IMR-90 (cell line): Measurements from ENCODE around the gene CLEC17A. TPM values are rescaled to one million over a fixed set of nuclear protein-coding genes. Genes with fewer than 3 reads are reported as not detected.

ENCODE experiments used
- ATAC-seq: fragments of 200-7000 bp; cut with Tn5 transposase; 2 replicates; pipeline ENCODE4 v1.9.1; 2020; ENCODE audit warnings: low read depth, mild to moderate bottlenecking, moderate library complexity
- BruUV-seq: library from RNA; stranded (reverse); fragments of 400-500 nt; replicated peaks from 2 replicates; lab custom pipeline; 2021; lab: Mats Ljungman, UMichigan
- CTCF ChIA-PET: fragments of 300-600 bp; formaldehyde crosslinking; extraction: SDS; loops from one replicate; lab custom pipeline; 2021; ENCODE audit warnings: antibody characterized with exemption; lab: Yijun Ruan, JAX
- POLR2A ChIA-PET: fragments of 300-600 bp; sonication (Branson Sonifier 250); formaldehyde crosslinking; loops from one replicate; lab custom pipeline; 2022; ENCODE audit warnings: antibody characterized with exemption; ENCODE audit not compliant: unreplicated experiment; lab: Charles Lee
- DNase-seq: peaks from one replicate; pipeline ENCODE4 v3.0.0; 2013
- H2AFZ ChIP-seq: replicated peaks from 2 replicates; pipeline ENCODE3; 2013; ENCODE audit warnings: low read length, mild to moderate bottlenecking; ENCODE audit not compliant: poor library complexity
- H2AK5ac ChIP-seq: 2 replicates; pipeline ENCODE4 v1.6.1; 2013; ENCODE audit warnings: low read depth, low read length, inconsistent platforms
- H2AK9ac ChIP-seq: replicated peaks from 2 replicates; pipeline ENCODE3; 2013; ENCODE audit warnings: mild to moderate bottlenecking, low read depth, low read length, moderate library complexity; ENCODE audit not compliant: poor library complexity
- H2BK120ac ChIP-seq: 2 replicates; pipeline ENCODE4 v1.6.1; 2013; ENCODE audit warnings: low read depth, low read length, inconsistent platforms
- H2BK15ac ChIP-seq: 3 replicates; pipeline ENCODE4 v1.6.1; 2013; ENCODE audit warnings: low read depth, low read length, inconsistent platforms
- H2BK20ac ChIP-seq: 2 replicates; pipeline ENCODE4 v1.6.1; 2013; ENCODE audit warnings: low read depth, mild to moderate bottlenecking, inconsistent platforms, low read length, moderate library complexity
- H2BK5ac ChIP-seq: 2 replicates; pipeline ENCODE4 v1.6.1; 2013; ENCODE audit warnings: mild to moderate bottlenecking, low read depth, low read length, inconsistent platforms; ENCODE audit not compliant: poor library complexity, severe bottlenecking
- H3K14ac ChIP-seq: replicated peaks from 2 replicates; pipeline ENCODE4 v1.6.1; 2013; ENCODE audit warnings: low read depth, low read length, inconsistent platforms
- H3K18ac ChIP-seq: 2 replicates; pipeline ENCODE4 v1.6.1; 2013; ENCODE audit warnings: low read depth, low read length, control low read depth
- H3K23ac ChIP-seq: 2 replicates; pipeline ENCODE4 v1.6.1; 2013; ENCODE audit warnings: low read depth, low read length, inconsistent platforms
- H3K27ac ChIP-seq: 2 replicates; pipeline ENCODE4 v1.5.1; 2013; ENCODE audit warnings: mild to moderate bottlenecking, control low read depth, low read length; ENCODE audit not compliant: insufficient read depth
- H3K27me3 ChIP-seq: 2 replicates; pipeline ENCODE4 v1.6.1; 2013; ENCODE audit warnings: low read length; ENCODE audit not compliant: control insufficient read depth, insufficient read depth
- H3K36me3 ChIP-seq: 2 replicates; pipeline ENCODE4 v1.6.1; 2013; ENCODE audit warnings: low read length, mixed read lengths; ENCODE audit not compliant: control insufficient read depth, insufficient read depth
- H3K4ac ChIP-seq: 2 replicates; pipeline ENCODE4 v1.6.1; 2013; ENCODE audit warnings: low read depth, low read length, inconsistent platforms
- H3K4me1 ChIP-seq: 2 replicates; pipeline ENCODE4 v1.6.1; 2013; ENCODE audit warnings: low read length, mixed read lengths; ENCODE audit not compliant: control insufficient read depth, insufficient read depth
- H3K4me2 ChIP-seq: 2 replicates; pipeline ENCODE4 v1.6.1; 2013; ENCODE audit warnings: low read depth, mild to moderate bottlenecking, control low read depth, low read length, moderate library complexity
- H3K4me3 ChIP-seq: 2 replicates; pipeline ENCODE4 v1.5.1; 2013; ENCODE audit warnings: low read depth, mild to moderate bottlenecking, control low read depth, low read length, moderate library complexity; ENCODE audit not compliant: insufficient read depth
- H3K56ac ChIP-seq: 2 replicates; pipeline ENCODE4 v1.6.1; 2013; ENCODE audit warnings: low read length, inconsistent platforms; ENCODE audit not compliant: insufficient read depth; ENCODE audit errors: extremely low read depth
- H3K79me1 ChIP-seq, 2 experiments: 2 replicates each; pipeline ENCODE4 v1.6.1; 2013; ENCODE audit warnings: low read length in 2 of 2, inconsistent platforms in 1 of 2, low read depth in 1 of 2
- H3K9ac ChIP-seq: 2 replicates; pipeline ENCODE4 v1.6.1; 2013; ENCODE audit warnings: low read depth, low read length, control low read depth
- H3K9me1 ChIP-seq: 2 replicates; pipeline ENCODE4 v1.6.1; 2013; ENCODE audit warnings: low read length, inconsistent platforms; ENCODE audit not compliant: insufficient read depth
- H3K9me3 ChIP-seq: 2 replicates; pipeline ENCODE4 v1.6.1; 2013; ENCODE audit warnings: low read length; ENCODE audit not compliant: control insufficient read depth, insufficient read depth
- H4K20me1 ChIP-seq: 2 replicates; pipeline ENCODE4 v1.6.1; 2013; ENCODE audit warnings: low read length, inconsistent platforms; ENCODE audit not compliant: insufficient read depth
- H4K5ac ChIP-seq: 2 replicates; pipeline ENCODE4 v1.6.1; 2013; ENCODE audit warnings: mild to moderate bottlenecking, low read depth, low read length, control low read depth
- H4K8ac ChIP-seq, 2 experiments: 2 replicates each; pipeline ENCODE4 v1.6.1; 2013; ENCODE audit warnings: low read depth in 2 of 2, low read length in 2 of 2, control low read depth in 1 of 2, inconsistent platforms in 1 of 2
- H4K91ac ChIP-seq: 2 replicates; pipeline ENCODE4 v1.6.1; 2013; ENCODE audit warnings: low read depth, low read length, inconsistent platforms; ENCODE audit not compliant: insufficient read depth
- BHLHE40 ChIP-seq: fragments of 150-350 bp; IDR thresholded peaks from 2 replicates; pipeline ENCODE4 v1.6.1; 2016; ENCODE audit warnings: mild to moderate bottlenecking, low read depth, low read length
- CHD1 ChIP-seq: IDR thresholded peaks from 2 replicates; pipeline ENCODE4 v1.6.1; 2012; ENCODE audit warnings: low read depth, low read length, improper control_type of control experiment
- FOS ChIP-seq: fragments of 150-350 bp; IDR thresholded peaks from 2 replicates; pipeline ENCODE4 v1.6.1; 2016; ENCODE audit warnings: low read depth, low read length
- RFX5 ChIP-seq: IDR thresholded peaks from 2 replicates; pipeline ENCODE4 v1.8.0; 2012; ENCODE audit warnings: low read depth, mild to moderate bottlenecking, low read length, moderate library complexity
- WGBS, 2 experiments: methylation state at CpG; one replicate each; pipeline versions ENCODE4 v1.1.5 to v1.1.7; 2013; ENCODE audit warnings: missing lambda C conversion rate in 2 of 2; ENCODE audit not compliant: insufficient read length in 1 of 2; ENCODE audit errors: extremely low coverage in 2 of 2; 5-methylcytosine and 5-hydroxymethylcytosine counted together
- dilution Hi-C: fragments of 300-500 bp; cut with HindIII; formaldehyde crosslinking; loops from one replicate; pipeline ENCODE4 v1.14.3; 2018; ENCODE audit warnings: low sequenced_read_pairs; ENCODE audit not compliant: unreplicated experiment
- in situ Hi-C: fragments of 300-500 bp; cut with MboI; formaldehyde crosslinking; loops from 3 replicates; pipeline ENCODE4 v1.14.3; 2019; ENCODE audit warnings: low sequenced_read_pairs, inconsistent platforms, mixed read lengths
- intact Hi-C: fragments of 100-400 bp; cut with micrococcal nuclease; formaldehyde crosslinking; loops from 2 replicates; pipeline ENCODE4 v1.10.0; 2022
- polyA plus RNA-seq, 3 experiments: library from polyadenylated mRNA; depleted of rRNA; stranded (reverse); fragments of >200 nt; gene quantifications; 2 replicates each; pipeline ENCODE4 v1.2.3, GENCODE V29; 2012; ENCODE audit warnings: low replicate concordance in 1 of 3
- total RNA-seq: library from RNA; depleted of rRNA; stranded (reverse); fragments of >200 nt; gene quantifications from 2 replicates; pipeline ENCODE4 v1.2.3, GENCODE V29; 2012
- TF ChIP-seq, protein P1 (sequence below): fragments of 150-350 bp; IDR thresholded peaks from 2 replicates; pipeline ENCODE4 v1.6.1; 2017; ENCODE audit warnings: mild to moderate bottlenecking, antibody characterized with exemption, low read length, low read depth

Gene CLEC17A
- total and polyA plus RNA-seq, 2 of the 4 experiments (the other 2 are of a cell fraction): 0.05 TPM; not detected in 1

DNA sequence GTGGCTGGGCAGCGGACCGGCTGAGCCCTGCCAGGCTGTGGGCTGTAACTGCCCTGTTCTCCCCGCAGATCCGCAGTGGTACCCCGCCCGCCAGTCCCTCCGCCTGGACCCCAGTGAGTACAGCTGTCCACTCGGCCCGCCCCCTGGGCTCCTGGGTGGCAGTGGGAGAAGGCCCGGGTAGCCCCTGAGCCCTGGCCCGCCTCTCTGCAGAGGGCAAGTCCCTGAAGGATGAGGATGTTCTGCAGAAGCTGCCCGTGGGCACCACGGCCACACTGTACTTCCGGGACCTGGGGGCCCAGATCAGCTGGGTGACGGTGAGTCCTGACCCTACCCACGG lies 19.3 kb upstream of the CLEC17A start:
- H2BK5ac ChIP-seq: no peak overlapping the region
- ATAC-seq: no peak

More for the DNA sequence above, 19.3 kb upstream of the CLEC17A start:
- no TSS peak for BruUV-seq
- H3K9me3 ChIP-seq: no peaks in the 10 kb centered on the region
- no peak overlapping the region for H4K5ac ChIP-seq
- H3K23ac ChIP-seq: no peak overlapping the region
- ChIA-PET POLR2A (no interaction called here), CTCF (no interaction called here)
- no peak overlapping the region for H2AK9ac ChIP-seq
- H2BK20ac ChIP-seq: no peak overlapping the region
- H4K91ac ChIP-seq: no peak overlapping the region
- H2AFZ ChIP-seq: no peak overlapping the region
- H3K4me3 ChIP-seq: no peak overlapping the region
- H3K4me1 ChIP-seq: peaks cover 5% of the 10 kb centered on the region; the same call in 1 of the 2 replicates
- no peak overlapping the region for H3K18ac ChIP-seq
- no peak overlapping the region for H3K27ac ChIP-seq
- H3K79me1 ChIP-seq: peaks cover 9 to 19% of the 10 kb centered on the region in 2 experiments; a peak in 3 of 4 replicates
- H3K56ac ChIP-seq: no peak overlapping the region
- WGBS, 2 experiments: 88% methylated on average over 5 of the region's 16 CpGs; no CpG with 5 or more reads in 1 of the 2 experiments
- intact Hi-C loops (no loop called here), dilution Hi-C loops (no loop called here), in situ Hi-C loops (loop anchor here (25.0 kb wide), 1 partner anchor 874 kb away; the partner anchor contains the start of gene WIZ)
- DNase-seq: no peak
- no peaks in the 10 kb centered on the region for H3K9me1 ChIP-seq
- no peak overlapping the region for H3K14ac ChIP-seq
- no peak overlapping the region for H3K9ac ChIP-seq
- no peak overlapping the region for H2BK15ac ChIP-seq
- peaks cover 15% of the 10 kb centered on the region; the same call in 1 of the 2 replicates for H3K36me3 ChIP-seq
- TF ChIP-seq RFX5 (no peak), BHLHE40 (no peak), CHD1 (no peak), FOS (no peak)
- TF ChIP-seq, protein P1, sequence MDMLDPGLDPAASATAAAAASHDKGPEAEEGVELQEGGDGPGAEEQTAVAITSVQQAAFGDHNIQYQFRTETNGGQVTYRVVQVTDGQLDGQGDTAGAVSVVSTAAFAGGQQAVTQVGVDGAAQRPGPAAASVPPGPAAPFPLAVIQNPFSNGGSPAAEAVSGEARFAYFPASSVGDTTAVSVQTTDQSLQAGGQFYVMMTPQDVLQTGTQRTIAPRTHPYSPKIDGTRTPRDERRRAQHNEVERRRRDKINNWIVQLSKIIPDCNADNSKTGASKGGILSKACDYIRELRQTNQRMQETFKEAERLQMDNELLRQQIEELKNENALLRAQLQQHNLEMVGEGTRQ: no peak
- H4K8ac ChIP-seq: no peak overlapping the region
- no peak overlapping the region for H3K4ac ChIP-seq
- H3K4me2 ChIP-seq: no peak overlapping the region
- H2AK5ac ChIP-seq: no peak overlapping the region
- no peak overlapping the region for H2BK120ac ChIP-seq
- H4K20me1 ChIP-seq: no peaks in the 10 kb centered on the region
- no peaks in the 10 kb centered on the region for H3K27me3 ChIP-seq
